Stomach smooth muscle (tissue), 2 donors: ENCODE measurements around the gene C14orf119.

Experiments used
- H3K27ac ChIP-seq: one replicate; pipeline ENCODE4 v1.7.0; 2013; ENCODE audit warnings: mild to moderate bottlenecking, low read length, inconsistent platforms
- H3K27me3 ChIP-seq, 2 donors: one replicate each; pipeline ENCODE4 v1.7.0; 2013; ENCODE audit warnings: low read length in 2 of 2; ENCODE audit not compliant: insufficient read depth in 2 of 2, control insufficient read depth in 1 of 2
- H3K36me3 ChIP-seq, 2 donors: one replicate each; pipeline ENCODE4 v1.7.0; 2013; ENCODE audit warnings: low read length in 2 of 2; ENCODE audit not compliant: control insufficient read depth in 2 of 2, insufficient read depth in 2 of 2
- H3K4me1 ChIP-seq: one replicate; pipeline ENCODE4 v1.7.0; 2013; ENCODE audit warnings: low read length; ENCODE audit not compliant: control insufficient read depth, insufficient read depth
- H3K4me3 ChIP-seq, 2 donors: one replicate each; pipeline ENCODE4 v1.7.0; 2013; ENCODE audit warnings: low read length in 2 of 2
- H3K9ac ChIP-seq, 2 donors: one replicate each; pipeline ENCODE4 v1.7.0; 2013; ENCODE audit warnings: low read length in 2 of 2, mild to moderate bottlenecking in 1 of 2
- H3K9me3 ChIP-seq, 2 donors: one replicate each; pipeline ENCODE4 v1.7.0; 2013; ENCODE audit warnings: low read length in 2 of 2; ENCODE audit not compliant: control insufficient read depth in 2 of 2
- donor health status: healthy.
- donor health status: Pancreatic carcinoma.

C14orf119 gene

GRCh38 chr14:23131482-23131881 lies 36.2 kb downstream of the C14orf119 start:
- Histone ChIP-seq H3K9ac (no peak overlapping the region), H3K27ac (peak overlapping the region; percentile 6), H3K36me3 (peaks cover 0 to 35% of the 10 kb centered on the region in 2 donors), H3K4me3 (no peak overlapping the region), H3K9me3 (no peaks in the 10 kb centered on the region), H3K27me3 (no peaks in the 10 kb centered on the region), H3K4me1 (no peaks in the 10 kb centered on the region)

DNA sequence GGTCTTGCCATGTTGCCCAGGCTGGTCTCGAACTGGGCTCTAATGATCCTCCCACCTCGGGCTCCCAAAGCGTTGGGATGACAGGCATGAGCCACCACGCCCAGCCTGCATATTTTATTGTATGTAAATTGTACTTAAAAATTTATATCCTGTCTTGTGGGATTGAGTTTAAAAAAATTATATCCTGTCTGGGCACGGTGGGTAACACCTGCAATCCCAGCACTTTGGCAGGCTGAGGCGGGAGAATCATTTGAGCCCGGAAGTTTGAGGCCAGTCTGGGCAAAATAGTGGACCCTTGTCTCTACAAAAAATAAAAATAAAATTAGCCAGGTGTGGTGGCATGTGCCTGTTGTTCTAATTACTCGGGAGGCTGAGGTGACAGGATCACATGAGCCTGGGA lies 37.7 kb downstream of the C14orf119 start:
- H3K27ac ChIP-seq = no peak overlapping the region
- H3K36me3 ChIP-seq = peaks cover 0 to 35% of the 10 kb centered on the region in 2 donors
- H3K4me3 ChIP-seq = no peak overlapping the region
- H3K27me3 ChIP-seq = no peaks in the 10 kb centered on the region
- H3K9me3 ChIP-seq = no peaks in the 10 kb centered on the region
- no peak overlapping the region for H3K9ac ChIP-seq
- peaks cover 8% of the 10 kb centered on the region for H3K4me1 ChIP-seq

DNA sequence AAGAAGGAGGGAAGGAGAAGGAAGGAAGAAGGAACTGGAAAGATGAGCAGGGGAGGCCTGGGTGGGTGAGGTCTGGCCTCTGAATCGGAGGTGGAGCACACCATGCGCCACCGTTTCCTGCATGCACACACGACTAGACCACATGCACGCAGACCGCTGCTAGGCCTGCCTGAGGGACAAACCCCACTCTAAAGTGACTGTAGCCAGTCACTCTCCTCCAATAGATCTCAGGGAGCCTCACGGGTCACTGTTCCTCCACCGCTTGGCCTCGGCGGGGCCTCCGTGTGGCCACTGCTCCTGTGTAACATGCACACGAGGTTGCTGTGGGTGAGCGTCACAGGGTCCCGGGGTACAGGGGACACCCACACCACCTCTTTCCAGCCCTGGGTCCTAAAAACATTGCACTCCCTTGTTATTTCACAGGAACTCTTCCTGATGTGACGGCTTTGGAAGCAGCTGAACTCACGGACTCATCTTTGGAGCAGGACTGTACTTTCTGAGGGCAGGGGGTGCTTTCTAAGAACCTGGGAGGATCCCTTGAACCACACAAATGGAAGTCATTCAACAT lies 41.3 kb downstream of the C14orf119 start:
- no peak overlapping the region for H3K27ac ChIP-seq
- peaks cover 0 to 15% of the 10 kb centered on the region in 2 donors for H3K36me3 ChIP-seq
- H3K27me3 ChIP-seq = no peaks in the 10 kb centered on the region

DNA sequence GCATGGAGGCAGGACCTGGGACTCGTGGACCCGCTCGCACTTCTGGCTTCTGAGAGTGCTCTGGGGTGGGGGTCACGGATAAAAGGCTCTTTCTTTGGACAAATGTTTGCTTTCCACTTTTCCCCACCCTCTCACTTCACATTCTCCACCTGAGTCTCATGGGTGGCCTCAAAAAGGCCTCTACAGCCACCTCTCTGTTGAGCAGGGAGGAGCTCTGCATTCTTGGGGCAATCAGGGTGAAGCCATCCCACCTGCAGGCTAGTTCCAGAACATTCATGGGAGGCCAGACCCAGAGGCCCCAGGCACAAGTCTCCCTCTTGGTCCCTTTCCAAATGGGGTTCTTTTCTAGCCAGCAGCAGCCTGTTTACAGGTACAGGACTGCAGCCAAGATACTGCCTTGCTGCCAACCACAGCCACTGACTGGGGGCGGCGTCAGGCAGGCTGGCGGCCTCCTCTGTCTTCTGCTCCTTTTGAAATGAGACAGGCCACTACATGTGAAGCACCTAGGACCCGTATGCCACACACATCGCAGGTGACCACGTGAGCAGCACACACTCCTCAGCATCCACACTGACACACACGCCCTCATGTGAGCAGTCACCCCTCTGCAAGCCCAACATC lies 42.0 kb downstream of the C14orf119 start:
- H3K4me1 ChIP-seq = peaks cover 44% of the 10 kb centered on the region

More for the DNA sequence above, 41.3 kb downstream of the C14orf119 start:
- H3K4me1 ChIP-seq = peaks cover 38% of the 10 kb centered on the region
- H3K9ac ChIP-seq = no peak overlapping the region
- no peaks in the 10 kb centered on the region for H3K9me3 ChIP-seq
- no peak overlapping the region for H3K4me3 ChIP-seq

GRCh38 chr14:23137813-23138535 lies 42.7 kb downstream of the C14orf119 start:
- Histone ChIP-seq H3K27me3 (no peaks in the 10 kb centered on the region), H3K4me3 (no peak overlapping the region), H3K9me3 (no peaks in the 10 kb centered on the region), H3K9ac (no peak overlapping the region), H3K36me3 (peaks cover 0 to 15% of the 10 kb centered on the region in 2 donors), H3K27ac (peak overlapping the region; percentile 41), H3K4me1 (peaks cover 50% of the 10 kb centered on the region)

More for the DNA sequence above, 42.0 kb downstream of the C14orf119 start:
- peaks cover 0 to 15% of the 10 kb centered on the region in 2 donors for H3K36me3 ChIP-seq
- peak overlapping the region; percentile 41 for H3K27ac ChIP-seq
- H3K9me3 ChIP-seq = no peaks in the 10 kb centered on the region
- H3K27me3 ChIP-seq = no peaks in the 10 kb centered on the region
- H3K9ac ChIP-seq = no peak overlapping the region
- no peak overlapping the region for H3K4me3 ChIP-seq

GRCh38 chr14:23139874-23140273 lies 44.6 kb downstream of the C14orf119 start:
- Histone ChIP-seq H3K9ac (peak overlapping the region; percentile 13 to 36), H3K4me1 (peaks cover 54% of the 10 kb centered on the region), H3K4me3 (no peak overlapping the region), H3K27ac (peak overlapping the region; percentile 91), H3K36me3 (peaks cover 0 to 15% of the 10 kb centered on the region in 2 donors), H3K27me3 (no peaks in the 10 kb centered on the region), H3K9me3 (no peaks in the 10 kb centered on the region)

DNA sequence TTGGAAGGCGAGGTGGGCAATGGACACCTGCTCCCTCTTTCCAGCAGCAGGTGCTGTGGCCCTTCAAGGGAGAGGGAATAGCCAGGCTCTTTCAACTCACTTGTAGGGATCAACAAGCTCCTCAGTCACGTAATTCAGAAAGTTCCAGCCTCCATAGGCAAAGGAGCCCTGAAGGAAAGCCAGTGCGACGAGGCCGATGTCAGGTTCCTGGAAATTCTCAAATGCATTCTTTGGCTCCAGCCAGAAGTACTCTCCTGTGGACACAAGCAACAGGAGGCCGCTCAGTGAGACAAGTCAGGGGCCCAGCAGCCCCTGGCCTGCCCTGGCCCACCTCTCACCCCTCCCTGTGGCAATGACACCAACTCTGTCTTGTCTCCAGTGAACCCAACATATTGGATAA lies 45.1 kb downstream of the C14orf119 start:
- peaks cover 54% of the 10 kb centered on the region for H3K4me1 ChIP-seq
- H3K27ac ChIP-seq = peak overlapping the region; percentile 91
- H3K27me3 ChIP-seq = no peaks in the 10 kb centered on the region
- H3K9ac ChIP-seq = peak overlapping the region; percentile 2 to 36
- peaks cover 0 to 15% of the 10 kb centered on the region in 2 donors for H3K36me3 ChIP-seq
- peak overlapping the region in 1 of 2 donors; percentile 8 for H3K4me3 ChIP-seq
- no peaks in the 10 kb centered on the region for H3K9me3 ChIP-seq

DNA sequence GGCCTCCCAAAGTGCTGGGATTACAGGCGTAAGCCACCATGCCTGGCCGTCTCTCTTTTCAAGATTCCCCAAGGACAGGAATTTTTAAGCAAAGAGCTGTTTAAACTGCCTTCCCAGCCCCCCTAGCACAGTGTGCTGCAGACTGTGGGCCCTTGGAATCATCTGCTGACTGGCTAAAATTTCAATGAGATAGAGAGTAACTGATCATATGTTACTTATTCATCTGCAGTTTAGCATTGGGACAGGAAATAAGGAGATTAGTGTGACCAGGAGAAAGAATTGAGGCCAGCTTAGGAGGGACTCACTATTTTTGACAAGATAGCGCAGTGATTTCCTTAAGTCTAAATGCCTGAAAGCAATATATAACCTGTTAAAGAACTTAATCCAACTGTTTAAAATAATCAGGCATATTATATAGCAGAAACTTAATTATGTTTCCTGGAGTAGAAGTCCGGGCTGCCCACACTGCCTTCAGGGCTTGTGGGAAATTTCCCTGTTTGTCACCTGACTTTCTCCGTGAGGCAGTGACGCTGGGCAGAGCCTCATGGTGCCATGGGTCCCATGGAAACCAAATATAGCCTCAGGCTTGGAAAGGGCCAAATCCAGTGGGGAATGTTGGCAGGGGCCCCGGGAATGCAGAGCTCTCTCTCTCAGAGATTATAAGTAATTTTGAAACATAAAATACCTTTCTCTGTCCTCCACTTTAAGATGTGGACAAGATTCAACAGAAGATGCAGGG lies 46.6 kb downstream of the C14orf119 start:
- Histone ChIP-seq H3K36me3 (peaks cover 0 to 8% of the 10 kb centered on the region in 2 donors), H3K4me3 (no peak overlapping the region), H3K4me1 (peaks cover 61% of the 10 kb centered on the region)

DNA sequence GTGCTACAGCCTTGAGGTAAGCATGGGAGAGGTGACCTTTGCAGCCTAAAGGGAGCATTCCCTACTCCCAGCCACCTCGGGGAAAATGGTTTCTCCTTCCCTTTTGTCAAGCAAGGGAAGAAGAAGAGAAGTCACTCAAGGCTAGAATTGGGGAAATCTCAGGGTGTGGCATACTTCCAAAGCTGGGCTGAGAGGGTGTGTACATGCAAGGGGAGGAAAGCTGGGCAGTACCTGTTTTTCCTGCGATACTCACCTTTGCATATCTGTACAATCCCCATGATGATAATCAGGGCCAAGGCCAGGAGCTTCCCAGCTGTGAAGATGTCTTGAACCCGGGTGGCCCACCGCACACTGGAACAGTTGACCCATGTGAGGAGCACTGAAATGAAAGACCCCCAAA lies 47.5 kb downstream of the C14orf119 start:
- no peaks in the 10 kb centered on the region for H3K27me3 ChIP-seq
- no peak overlapping the region for H3K9ac ChIP-seq
- H3K36me3 ChIP-seq = peaks cover 0 to 7% of the 10 kb centered on the region in 2 donors
- peak overlapping the region; percentile 91 for H3K27ac ChIP-seq
- H3K4me1 ChIP-seq = peaks cover 60% of the 10 kb centered on the region
- H3K9me3 ChIP-seq = no peaks in the 10 kb centered on the region
- no peak overlapping the region for H3K4me3 ChIP-seq

More for the DNA sequence above, 46.6 kb downstream of the C14orf119 start:
- Histone ChIP-seq H3K9me3 (no peaks in the 10 kb centered on the region), H3K27me3 (no peaks in the 10 kb centered on the region), H3K27ac (peak overlapping the region; percentile 91), H3K9ac (peak overlapping the region in 1 of 2 donors; percentile 55)

GRCh38 chr14:23143911-23144310 lies 48.6 kb downstream of the C14orf119 start:
- peaks cover 0 to 7% of the 10 kb centered on the region in 2 donors for H3K36me3 ChIP-seq
- no peak overlapping the region for H3K9ac ChIP-seq
- H3K27ac ChIP-seq = no peak overlapping the region
- peaks cover 59% of the 10 kb centered on the region for H3K4me1 ChIP-seq
- no peaks in the 10 kb centered on the region for H3K27me3 ChIP-seq
- no peaks in the 10 kb centered on the region for H3K9me3 ChIP-seq
- no peak overlapping the region for H3K4me3 ChIP-seq
